ENCODE data around the gene SRMS. TPM values are rescaled to one million over a fixed set of nuclear protein-coding genes. Genes with fewer than 3 reads are reported as not detected.

SRMS gene
- total and polyA plus RNA-seq, 2 donors (not counting 3 experiments of a cell fraction or from before 2014, with no cell fraction given), result not detected

DNA sequence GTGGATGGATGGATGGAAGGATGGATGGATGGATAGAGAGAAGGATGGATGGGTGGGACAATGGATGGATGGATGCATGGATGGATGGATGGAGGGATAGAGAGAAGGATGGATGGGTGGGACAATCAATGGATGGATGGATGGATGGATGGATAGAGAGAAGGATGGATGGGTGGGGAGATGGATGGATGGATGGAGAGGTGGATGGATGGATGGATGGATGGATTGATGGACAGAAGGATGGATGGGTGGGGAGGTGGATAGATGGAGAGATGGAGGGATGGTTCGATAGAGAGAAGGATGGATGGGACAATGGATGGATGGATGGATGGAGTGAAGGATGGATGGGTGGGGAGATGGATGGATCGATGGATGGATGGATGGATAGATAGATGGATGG, 55.0 kb downstream of the SRMS start:
- no peak overlapping the region for H3K4me3 ChIP-seq (replicated peaks in 1 of 3; ENCODE audit: insufficient read depth in 1 of 3, low read depth in 1 of 3, low read length in 3 of 3)
- intact Hi-C loops (cut with micrococcal nuclease), result no loop called here
- CTCF ChIA-PET, result no interaction called here
- H3K4me1 ChIP-seq (ENCODE audit: control insufficient read depth, extremely low read depth, insufficient read depth, low read length), result no peaks in the 10 kb centered on the region
- H3K9me3 ChIP-seq (replicated peaks; ENCODE audit: control insufficient read depth, insufficient read depth, low read length), result no peaks in the 10 kb centered on the region
- H3K9ac ChIP-seq (replicated peaks; ENCODE audit: extremely low read depth, insufficient read depth, low read length), result no peak overlapping the region
- no peaks in the 10 kb centered on the region for H3K79me2 ChIP-seq (ENCODE audit: control insufficient read depth, insufficient read depth, low read length)
- no peak for TF ChIP-seq FOS (IDR thresholded peaks at IDR 0.05; ENCODE audit: borderline replicate concordance, insufficient read depth, low read length)
- H2AFZ ChIP-seq (ENCODE audit: low read depth, low read length), result no peak overlapping the region
- dilution Hi-C loops (cut with MboI; ENCODE audit: extremely low pct_ligation_motif_present, low sequenced_read_pairs), result no loop called here
- no peak for DNase-seq (ENCODE audit: low read depth, low spot score)
- no peaks in the 10 kb centered on the region for H3K27me3 ChIP-seq (ENCODE audit: control insufficient read depth in 2 of 2, insufficient read depth in 2 of 2, low read length in 2 of 2)
- FAIRE-seq, result no peak
- H3K36me3 ChIP-seq (ENCODE audit: control insufficient read depth in 2 of 2, extremely low read depth in 1 of 2, insufficient read depth in 2 of 2, low read length in 2 of 2), result no peaks in the 10 kb centered on the region
- H3K4me2 ChIP-seq (ENCODE audit: insufficient read depth, low read length), result no peak overlapping the region
- no peaks in the 10 kb centered on the region for H3K9me1 ChIP-seq (replicated peaks; ENCODE audit: control insufficient read depth, extremely low read depth, insufficient read depth, low read length)
- no peak overlapping the region for H3K27ac ChIP-seq (ENCODE audit: insufficient read depth, low read depth, low read length)
- POLR2A ChIA-PET, result no interaction called here
- H4K20me1 ChIP-seq (replicated peaks; ENCODE audit: control insufficient read depth, extremely low read depth, insufficient read depth, low read length), result no peaks in the 10 kb centered on the region
- no TSS peak for BruUV-seq (replicated peaks)

DNA sequence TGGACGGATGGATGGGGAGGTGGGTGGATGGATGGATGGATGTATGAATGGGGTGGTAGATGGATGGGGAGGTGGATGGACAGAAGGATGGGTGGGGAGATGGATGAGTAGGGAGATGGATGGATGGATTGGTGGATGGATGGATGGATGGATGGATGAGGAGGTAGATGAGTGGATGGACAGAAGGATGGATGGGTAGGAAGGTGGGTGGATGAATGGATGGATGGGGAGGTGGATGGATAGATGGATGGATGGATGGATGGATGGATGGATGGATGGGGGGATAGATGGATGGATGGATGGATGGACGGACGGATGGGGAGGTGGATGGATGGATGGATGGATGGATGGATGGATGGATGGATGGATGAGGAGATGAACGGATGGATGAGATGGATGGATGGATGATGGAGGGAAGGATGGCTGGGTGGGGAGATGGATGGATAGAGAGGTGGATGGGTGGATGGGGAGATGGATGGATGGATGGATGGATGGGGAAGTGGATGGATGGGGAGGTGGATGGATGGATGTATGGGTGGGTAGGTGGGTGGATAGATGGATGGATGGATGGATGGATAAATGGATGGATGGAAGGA, 55.8 kb downstream of the SRMS start:
- no TSS peak for BruUV-seq (replicated peaks)
- Histone ChIP-seq H3K4me2 (ENCODE audit: insufficient read depth, low read length) (no peak overlapping the region), H3K27me3 (ENCODE audit: control insufficient read depth in 2 of 2, insufficient read depth in 2 of 2, low read length in 2 of 2) (no peaks in the 10 kb centered on the region), H4K20me1 (replicated peaks; ENCODE audit: control insufficient read depth, extremely low read depth, insufficient read depth, low read length) (no peaks in the 10 kb centered on the region), H3K9ac (replicated peaks; ENCODE audit: extremely low read depth, insufficient read depth, low read length) (no peak overlapping the region), H3K4me3 (replicated peaks in 1 of 3; ENCODE audit: insufficient read depth in 1 of 3, low read depth in 1 of 3, low read length in 3 of 3) (no peak overlapping the region), H3K9me1 (replicated peaks; ENCODE audit: control insufficient read depth, extremely low read depth, insufficient read depth, low read length) (no peaks in the 10 kb centered on the region), H3K4me1 (ENCODE audit: control insufficient read depth, extremely low read depth, insufficient read depth, low read length) (no peaks in the 10 kb centered on the region), H3K9me3 (replicated peaks; ENCODE audit: control insufficient read depth, insufficient read depth, low read length) (no peaks in the 10 kb centered on the region), H3K36me3 (ENCODE audit: control insufficient read depth in 2 of 2, extremely low read depth in 1 of 2, insufficient read depth in 2 of 2, low read length in 2 of 2) (no peaks in the 10 kb centered on the region), H3K27ac (ENCODE audit: insufficient read depth, low read depth, low read length) (no peak overlapping the region), H3K79me2 (ENCODE audit: control insufficient read depth, insufficient read depth, low read length) (no peaks in the 10 kb centered on the region), H2AFZ (ENCODE audit: low read depth, low read length) (no peak overlapping the region)
- DNase-seq (ENCODE audit: low read depth, low spot score), result no peak
- dilution Hi-C loops (cut with MboI; ENCODE audit: extremely low pct_ligation_motif_present, low sequenced_read_pairs) (no loop called here), intact Hi-C loops (cut with micrococcal nuclease) (no loop called here)
- CTCF ChIA-PET, result no interaction called here
- FAIRE-seq, result no peak
- POLR2A ChIA-PET, result no interaction called here
- TF ChIP-seq JUN (IDR thresholded peaks at IDR 0.05; ENCODE audit: borderline replicate concordance, insufficient read depth, insufficient read length, low read depth) (no peak), FOS (IDR thresholded peaks at IDR 0.05; ENCODE audit: borderline replicate concordance, insufficient read depth, low read length) (no peak), MYC (IDR thresholded peaks at IDR 0.05; ENCODE audit: low read depth, low read length) (no peak), EZH2 (IDR thresholded peaks at IDR 0.05; ENCODE audit: borderline replicate concordance, low read depth, low read length, severe bottlenecking) (no peak), POLR2A (IDR thresholded peaks at IDR 0.05; ENCODE audit: low read depth, low read length) (no peak), POLR2AphosphoS5 (IDR thresholded peaks at IDR 0.05; ENCODE audit: insufficient read depth, low read depth, low read length) (no peak), CTCF (IDR thresholded peaks at IDR 0.05; ENCODE audit: extremely low read depth in 1 of 2, insufficient read depth in 1 of 2, low read depth in 1 of 2, low read length in 2 of 2) (no peak), GATA2 (IDR thresholded peaks at IDR 0.05; ENCODE audit: insufficient read depth, insufficient read length, low read depth, low read length) (no peak)
- TF ChIP-seq, protein P1, sequence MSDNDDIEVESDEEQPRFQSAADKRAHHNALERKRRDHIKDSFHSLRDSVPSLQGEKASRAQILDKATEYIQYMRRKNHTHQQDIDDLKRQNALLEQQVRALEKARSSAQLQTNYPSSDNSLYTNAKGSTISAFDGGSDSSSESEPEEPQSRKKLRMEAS (IDR thresholded peaks at IDR 0.05; ENCODE audit: insufficient read depth, insufficient read length), result no peak

All from endothelial cell of umbilical vein (primary cell).